Naive thymus-derived CD4-positive, alpha-beta T cell (primary cell): Measurements from ENCODE around the gene DOK6. TPM values are rescaled to one million over a fixed set of nuclear protein-coding genes. Genes with fewer than 3 reads are reported as not detected.
A peak's percentile ranks its signal among the peaks of the same experiment; 100 is the strongest.

Experiments
- ATAC-seq: fragments of 150-1000 bp; cut with Tn5 transposase; 2 replicates; pipeline ENCODE4 v1.10.0; 2021; ENCODE audit warnings: mild to moderate bottlenecking, moderate library complexity
- CTCF ChIA-PET: fragments of 350-600 bp; sonication (Branson Sonifier 250); formaldehyde crosslinking; loops from one replicate; lab custom pipeline; 2021; ENCODE audit warnings: antibody characterized with exemption; lab: Charles Lee
- POLR2A ChIA-PET: fragments of 350-600 bp; sonication (Branson Sonifier 250); formaldehyde crosslinking; loops from one replicate; lab custom pipeline; 2021; ENCODE audit warnings: antibody characterized with exemption, inconsistent platforms; lab: Charles Lee
- DNase-seq, 9 donors: peaks; one replicate each; pipeline versions ENCODE4 v3.0.0 to v3.0.0-alpha.2; 2020 to 2022; ENCODE audit warnings: mixed read lengths in 1 of 9
- H3K27ac ChIP-seq: one replicate; pipeline ENCODE4 v1.7.0; 2013; ENCODE audit warnings: mild to moderate bottlenecking, low read depth, low read length, moderate library complexity
- H3K27me3 ChIP-seq, 2 donors: one replicate each; pipeline ENCODE4 v1.7.0; 2013; ENCODE audit warnings: low read length in 2 of 2, mild to moderate bottlenecking in 2 of 2, moderate library complexity in 2 of 2; ENCODE audit not compliant: control insufficient read depth in 2 of 2, insufficient read depth in 2 of 2
- H3K36me3 ChIP-seq, 3 experiments: 1 replicate in 2 of 3; 2 replicates in 1 of 3; pipeline ENCODE4 v1.7.0; 2013; ENCODE audit warnings: low read length in 3 of 3, mild to moderate bottlenecking in 3 of 3, moderate library complexity in 1 of 3; ENCODE audit not compliant: insufficient read depth in 3 of 3, control insufficient read depth in 2 of 3
- H3K4me1 ChIP-seq, 2 donors: one replicate each; pipeline ENCODE4 v1.7.0; 2013; ENCODE audit warnings: low read length in 2 of 2, mild to moderate bottlenecking in 2 of 2, moderate library complexity in 1 of 2; ENCODE audit not compliant: control insufficient read depth in 2 of 2, insufficient read depth in 2 of 2
- H3K4me3 ChIP-seq: 2 replicates; pipeline ENCODE4 v1.7.0; 2013; ENCODE audit warnings: mild to moderate bottlenecking, low read length
- H3K9me3 ChIP-seq, 3 experiments: 1 replicate in 2 of 3; 2 replicates in 1 of 3; pipeline ENCODE4 v1.7.0; 2013; ENCODE audit warnings: low read length in 3 of 3; ENCODE audit not compliant: control insufficient read depth in 2 of 3
- H3K27ac Mint-ChIP-seq, 9 donors: one replicate each; pipeline ENCODE4 v1.8.0; 2020 to 2022; ENCODE audit warnings: mixed read lengths in 9 of 9, mild to moderate bottlenecking in 8 of 9, moderate library complexity in 5 of 9, inconsistent platforms in 2 of 9
- H3K27me3 Mint-ChIP-seq, 5 donors: one replicate each; pipeline ENCODE4 v1.8.0; 2021 to 2022; ENCODE audit warnings: mixed read lengths in 5 of 5, mild to moderate bottlenecking in 1 of 5
- H3K36me3 Mint-ChIP-seq, 5 donors: one replicate each; pipeline ENCODE4 v1.8.0; 2020 to 2022; ENCODE audit warnings: mixed read lengths in 5 of 5, mild to moderate bottlenecking in 3 of 5, inconsistent platforms in 1 of 5
- H3K4me1 Mint-ChIP-seq, 7 donors: one replicate each; pipeline ENCODE4 v1.8.0; 2020 to 2022; ENCODE audit warnings: mixed read lengths in 7 of 7, mild to moderate bottlenecking in 3 of 7, inconsistent platforms in 1 of 7
- H3K4me3 Mint-ChIP-seq, 10 donors: one replicate each; pipeline ENCODE4 v1.8.0; 2020 to 2022; ENCODE audit warnings: mild to moderate bottlenecking in 10 of 10, mixed read lengths in 10 of 10, moderate library complexity in 6 of 10, inconsistent platforms in 2 of 10
- H3K9me3 Mint-ChIP-seq, 11 donors: one replicate each; pipeline ENCODE4 v1.8.0; 2020 to 2022; ENCODE audit warnings: mixed read lengths in 11 of 11, mild to moderate bottlenecking in 4 of 11, inconsistent platforms in 1 of 11, moderate library complexity in 1 of 11
- intact Hi-C, 2 donors: fragments of 100-400 bp; cut with micrococcal nuclease; formaldehyde crosslinking; loops; one replicate each; pipeline ENCODE4 v1.15.1; 2023
- polyA plus RNA-seq, 2 donors: library from polyadenylated mRNA; unstranded; fragments of 300-500 nt; fragmentation: Illumina TruSeq; gene quantifications; one replicate each; pipeline ENCODE4 v1.2.3, GENCODE V29; 2021
- total RNA-seq, 6 experiments: library from RNA in 5 of 6; stranded (reverse) in 5 of 6; gene quantifications; 1 replicate in 5 of 6; 2 replicates in 1 of 6; pipeline ENCODE4 v1.2.3 and lab custom pipeline; 2021 to 2026

Gene DOK6
- total and polyA plus RNA-seq, 7 experiments from 2014 or later, result 0.06 to 0.11 TPM; not detected in 5

DNA sequence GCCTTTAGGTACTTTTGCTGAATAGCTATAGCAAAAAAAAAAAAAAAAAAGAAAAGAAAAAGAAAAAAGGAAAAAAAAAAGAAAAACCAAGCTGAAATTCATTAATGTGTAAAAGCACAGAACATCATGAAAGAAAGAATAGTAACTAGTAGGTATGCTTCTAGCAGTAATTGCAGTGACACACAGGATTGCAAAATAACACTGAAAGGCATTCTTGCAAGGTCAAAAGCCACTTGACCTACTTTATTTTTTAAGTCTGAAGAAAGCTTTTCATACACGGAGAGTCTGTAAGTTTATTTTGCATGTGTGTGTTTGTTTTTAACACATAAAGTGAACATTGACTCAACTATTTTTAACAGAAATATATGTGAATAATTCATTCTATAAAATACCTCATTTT, 54.4 kb downstream of the DOK6 start:
- ChIA-PET POLR2A (no interaction called here), CTCF (no interaction called here)
- Mint-ChIP-seq H3K27me3 (no peaks in the 10 kb centered on the region), H3K4me1 (no peaks in the 10 kb centered on the region), H3K9me3 (peaks cover 0 to 4% (median 0%) of the 10 kb centered on the region in 11 donors), H3K27ac (no peak overlapping the region), H3K4me3 (no peak overlapping the region), H3K36me3 (no peaks in the 10 kb centered on the region)
- no peaks in the 10 kb centered on the region for H3K4me1 ChIP-seq
- intact Hi-C loops, result no loop called here
- H3K27ac ChIP-seq, result no peak overlapping the region
- H3K27me3 ChIP-seq, result no peaks in the 10 kb centered on the region
- no peak overlapping the region for H3K4me3 ChIP-seq
- no peaks in the 10 kb centered on the region for H3K36me3 ChIP-seq
- no peak for ATAC-seq
- H3K9me3 ChIP-seq, result no peaks in the 10 kb centered on the region
- DNase-seq, result no peak

DNA sequence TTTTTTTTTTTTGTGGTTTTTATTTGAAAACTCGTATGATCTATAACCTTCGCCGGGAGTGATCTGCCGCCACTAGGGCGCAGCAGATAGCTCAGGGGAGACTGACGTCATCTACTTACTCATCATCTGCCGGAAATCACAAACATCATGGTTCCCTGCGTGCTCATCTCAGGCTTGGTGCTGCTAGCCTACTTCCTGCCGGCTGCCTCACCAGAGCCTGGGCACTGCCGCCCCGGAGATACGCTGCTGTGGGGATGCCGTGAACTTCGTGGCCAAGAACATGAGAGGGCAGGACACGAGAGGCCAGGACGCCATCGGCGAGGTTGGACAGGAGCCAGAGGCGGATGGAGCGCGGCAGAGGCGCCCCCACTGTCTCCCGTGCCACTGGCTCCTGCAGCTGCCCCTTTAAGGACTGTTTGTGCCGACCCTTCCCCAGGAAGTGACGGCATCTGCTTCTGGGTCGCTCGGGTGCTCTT, 68.8 kb downstream of the DOK6 start:
- H3K4me1 ChIP-seq, result no peaks in the 10 kb centered on the region
- intact Hi-C loops, result loop anchor here (1.0 kb wide), 2 partner anchors 617 to 618 kb away; no protein-coding TSS in a partner anchor
- H3K9me3 Mint-ChIP-seq, result no peaks in the 10 kb centered on the region
- ATAC-seq, result peak; percentile 61
- no peaks in the 10 kb centered on the region for H3K36me3 Mint-ChIP-seq
- H3K27ac ChIP-seq, result no peak overlapping the region
- peaks cover 0 to 10% (median 0%) of the 10 kb centered on the region in 7 donors for H3K4me1 Mint-ChIP-seq
- H3K27me3 Mint-ChIP-seq, result peaks cover 0 to 10% (median 6%) of the 10 kb centered on the region in 5 donors
- ChIA-PET CTCF (no interaction called here), POLR2A (no interaction called here)
- no peaks in the 10 kb centered on the region for H3K9me3 ChIP-seq
- no peak overlapping the region for H3K4me3 Mint-ChIP-seq
- no peak overlapping the region for H3K4me3 ChIP-seq
- no peaks in the 10 kb centered on the region for H3K27me3 ChIP-seq
- no peaks in the 10 kb centered on the region for H3K36me3 ChIP-seq
- peak in 2 of 9 donors; percentile 3 to 4 for DNase-seq
- H3K27ac Mint-ChIP-seq, result no peak overlapping the region

- H3K27ac Mint-ChIP-seq, result no peak overlapping the region
- Histone ChIP-seq H3K27me3 (no peaks in the 10 kb centered on the region), H3K9me3 (no peaks in the 10 kb centered on the region), H3K4me3 (no peak overlapping the region), H3K4me1 (no peaks in the 10 kb centered on the region), H3K27ac (no peak overlapping the region), H3K36me3 (no peaks in the 10 kb centered on the region)
- H3K27me3 Mint-ChIP-seq, result peaks cover 3 to 16% (median 9%) of the 10 kb centered on the region in 5 donors
- no peak for ATAC-seq
- H3K4me1 Mint-ChIP-seq, result no peaks in the 10 kb centered on the region
- H3K9me3 Mint-ChIP-seq, result no peaks in the 10 kb centered on the region
- CTCF ChIA-PET, result no interaction called here
- intact Hi-C loops, result no loop called here
- DNase-seq, result no peak
- no peak overlapping the region for H3K4me3 Mint-ChIP-seq
- H3K36me3 Mint-ChIP-seq, result no peaks in the 10 kb centered on the region
- POLR2A ChIA-PET, result no interaction called here
These were observed 79.8 kb downstream of the DOK6 start for GRCh38 chr18:69480460-69480859.

DNA sequence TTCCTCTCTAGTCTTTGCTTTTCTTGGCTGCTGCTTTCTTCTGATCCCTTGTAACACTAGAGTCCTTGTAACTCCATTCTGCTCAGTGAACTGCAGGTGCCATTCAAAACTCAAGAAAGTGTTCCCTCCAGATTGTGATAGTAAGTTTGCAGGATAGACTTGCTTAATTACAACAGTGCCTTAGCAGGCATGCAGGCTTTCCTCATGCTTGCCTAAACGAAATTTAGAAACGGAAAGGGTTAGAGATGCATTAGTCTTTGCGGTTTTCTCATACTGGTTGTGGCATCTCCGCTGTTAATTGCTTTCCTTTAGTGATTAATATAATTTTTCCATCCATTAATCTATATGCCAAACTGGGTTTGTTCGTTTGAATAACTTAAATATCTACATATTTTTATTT, 82.9 kb downstream of the DOK6 start:
- Mint-ChIP-seq H3K9me3 (peaks cover 0 to 6% (median 3%) of the 10 kb centered on the region in 11 donors), H3K4me3 (no peak overlapping the region), H3K4me1 (no peaks in the 10 kb centered on the region), H3K27me3 (peaks cover 3 to 16% (median 16%) of the 10 kb centered on the region in 5 donors), H3K36me3 (peaks cover 0 to 3% (median 0%) of the 10 kb centered on the region in 5 donors), H3K27ac (no peak overlapping the region)
- Histone ChIP-seq H3K27me3 (no peaks in the 10 kb centered on the region), H3K4me1 (no peaks in the 10 kb centered on the region), H3K27ac (no peak overlapping the region), H3K36me3 (no peaks in the 10 kb centered on the region), H3K4me3 (no peak overlapping the region), H3K9me3 (no peaks in the 10 kb centered on the region)
- intact Hi-C loops, result no loop called here
- ATAC-seq (no peak), DNase-seq (no peak)
- ChIA-PET CTCF (no interaction called here), POLR2A (no interaction called here)

DNA sequence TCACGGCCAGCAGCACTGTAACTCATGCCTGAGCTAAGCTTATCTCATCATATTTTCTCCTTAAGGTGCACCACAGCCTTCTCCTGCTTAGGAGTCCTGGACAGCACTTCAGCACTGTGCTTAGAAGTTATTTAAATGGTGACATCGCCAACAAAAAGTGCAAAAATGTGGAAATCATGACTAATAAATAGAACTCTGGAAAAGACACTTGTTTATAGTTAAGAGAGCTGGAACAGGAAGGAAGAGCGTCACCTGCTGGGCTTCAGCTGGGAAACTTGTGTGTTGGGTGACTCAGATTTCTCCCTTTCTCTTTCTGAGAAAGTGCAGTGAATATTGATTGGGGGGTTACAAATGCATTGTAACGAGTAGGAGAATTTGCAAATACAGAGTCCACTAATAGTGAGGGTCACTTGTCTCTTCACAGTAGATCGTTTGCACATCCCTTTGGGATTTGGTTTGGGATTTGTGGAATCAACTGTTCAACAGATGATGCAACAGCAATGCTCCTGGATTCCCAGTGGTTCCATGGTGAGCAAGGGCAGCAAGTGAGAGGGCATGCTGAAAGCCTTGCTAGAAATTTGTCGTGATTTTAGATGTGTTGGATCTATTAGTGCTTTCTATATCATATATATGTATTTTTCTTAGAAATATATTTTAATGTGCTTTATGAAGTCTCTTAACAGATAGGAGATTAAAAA, 84.2 kb downstream of the DOK6 start:
- intact Hi-C loops, result no loop called here
- no peaks in the 10 kb centered on the region for H3K4me1 ChIP-seq
- Mint-ChIP-seq H3K27ac (no peak overlapping the region), H3K4me1 (no peaks in the 10 kb centered on the region), H3K36me3 (peaks cover 0 to 3% (median 0%) of the 10 kb centered on the region in 5 donors), H3K4me3 (no peak overlapping the region), H3K27me3 (peaks cover 3 to 19% (median 16%) of the 10 kb centered on the region in 5 donors), H3K9me3 (peaks cover 0 to 10% (median 4%) of the 10 kb centered on the region in 11 donors)
- ATAC-seq, result no peak
- CTCF ChIA-PET, result no interaction called here
- H3K9me3 ChIP-seq, result no peaks in the 10 kb centered on the region
- POLR2A ChIA-PET, result no interaction called here
- no peak for DNase-seq
- H3K27me3 ChIP-seq, result no peaks in the 10 kb centered on the region
- no peaks in the 10 kb centered on the region for H3K36me3 ChIP-seq
- no peak overlapping the region for H3K4me3 ChIP-seq
- no peak overlapping the region for H3K27ac ChIP-seq

- ChIA-PET CTCF (no interaction called here), POLR2A (no interaction called here)
- H3K4me1 Mint-ChIP-seq, result no peaks in the 10 kb centered on the region
- H3K27me3 ChIP-seq, result no peaks in the 10 kb centered on the region
- H3K27me3 Mint-ChIP-seq, result peaks cover 3 to 22% (median 16%) of the 10 kb centered on the region in 5 donors
- DNase-seq, result no peak
- no peak for ATAC-seq
- intact Hi-C loops, result no loop called here
- H3K36me3 Mint-ChIP-seq, result peaks cover 0 to 3% (median 0%) of the 10 kb centered on the region in 5 donors
- no peaks in the 10 kb centered on the region for H3K9me3 ChIP-seq
- H3K36me3 ChIP-seq, result no peaks in the 10 kb centered on the region
- H3K4me1 ChIP-seq, result no peaks in the 10 kb centered on the region
- no peak overlapping the region for H3K27ac Mint-ChIP-seq
- H3K9me3 Mint-ChIP-seq, result peaks cover 0 to 10% (median 4%) of the 10 kb centered on the region in 11 donors
- H3K4me3 ChIP-seq, result no peak overlapping the region
- H3K4me3 Mint-ChIP-seq, result no peak overlapping the region
- no peak overlapping the region for H3K27ac ChIP-seq
These were observed 87.1 kb downstream of the DOK6 start for GRCh38 chr18:69487488-69488394.
